ENCODE results near the gene CCDC97. TPM values are rescaled to one million over a fixed set of nuclear protein-coding genes. Genes with fewer than 3 reads are reported as not detected.

The CCDC97 gene
- total RNA-seq, 1 donor from 2014 or later = 36.7 TPM

- DNase-seq = no peak
Measured at GRCh38 chr19:41294393-41294792, 15.6 kb upstream of the CCDC97 start.

DNA sequence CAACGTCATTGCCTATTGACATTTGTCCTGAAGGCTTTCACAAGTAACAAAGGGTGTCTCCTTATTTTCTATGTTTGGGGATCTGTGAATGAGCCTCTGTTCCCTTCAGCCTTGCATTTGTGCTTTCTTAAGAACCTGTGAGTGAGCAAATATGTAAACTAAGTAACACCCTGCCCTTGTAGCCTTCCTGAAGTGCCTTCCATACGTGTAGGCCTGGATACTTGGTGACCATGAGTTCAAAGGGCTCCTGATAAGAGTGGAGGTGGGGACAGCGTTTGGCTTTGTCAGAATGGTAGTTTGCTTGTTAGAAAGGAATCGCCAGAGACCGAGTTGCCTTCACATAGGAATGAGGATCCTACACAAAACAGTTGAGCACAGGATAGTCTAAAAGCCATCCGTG, 14.5 kb upstream of the CCDC97 start:
- Mint-ChIP-seq H3K27me3 (ENCODE audit: unreplicated experiment) (peaks cover 3% of the 10 kb centered on the region), H3K27ac (ENCODE audit: unreplicated experiment) (no peak overlapping the region), H3K4me1 (ENCODE audit: low read depth, unreplicated experiment) (peaks cover 7% of the 10 kb centered on the region), H3K4me3 (ENCODE audit: unreplicated experiment) (no peak overlapping the region), H3K9me3 (ENCODE audit: unreplicated experiment) (peaks cover 4% of the 10 kb centered on the region), H3K36me3 (ENCODE audit: unreplicated experiment) (no peaks in the 10 kb centered on the region)
- TF ChIP-seq, protein P1, sequence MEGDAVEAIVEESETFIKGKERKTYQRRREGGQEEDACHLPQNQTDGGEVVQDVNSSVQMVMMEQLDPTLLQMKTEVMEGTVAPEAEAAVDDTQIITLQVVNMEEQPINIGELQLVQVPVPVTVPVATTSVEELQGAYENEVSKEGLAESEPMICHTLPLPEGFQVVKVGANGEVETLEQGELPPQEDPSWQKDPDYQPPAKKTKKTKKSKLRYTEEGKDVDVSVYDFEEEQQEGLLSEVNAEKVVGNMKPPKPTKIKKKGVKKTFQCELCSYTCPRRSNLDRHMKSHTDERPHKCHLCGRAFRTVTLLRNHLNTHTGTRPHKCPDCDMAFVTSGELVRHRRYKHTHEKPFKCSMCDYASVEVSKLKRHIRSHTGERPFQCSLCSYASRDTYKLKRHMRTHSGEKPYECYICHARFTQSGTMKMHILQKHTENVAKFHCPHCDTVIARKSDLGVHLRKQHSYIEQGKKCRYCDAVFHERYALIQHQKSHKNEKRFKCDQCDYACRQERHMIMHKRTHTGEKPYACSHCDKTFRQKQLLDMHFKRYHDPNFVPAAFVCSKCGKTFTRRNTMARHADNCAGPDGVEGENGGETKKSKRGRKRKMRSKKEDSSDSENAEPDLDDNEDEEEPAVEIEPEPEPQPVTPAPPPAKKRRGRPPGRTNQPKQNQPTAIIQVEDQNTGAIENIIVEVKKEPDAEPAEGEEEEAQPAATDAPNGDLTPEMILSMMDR (IDR thresholded peaks at IDR 0.05; ENCODE audit: partially characterized antibody, unreplicated experiment) = no peak
- no peak for DNase-seq

More at GRCh38 chr19:41294393-41294792, 15.6 kb upstream of the CCDC97 start:
- Mint-ChIP-seq H3K9me3 (ENCODE audit: unreplicated experiment) (peaks cover 4% of the 10 kb centered on the region), H3K36me3 (ENCODE audit: unreplicated experiment) (no peaks in the 10 kb centered on the region), H3K27me3 (ENCODE audit: unreplicated experiment) (peaks cover 3% of the 10 kb centered on the region), H3K27ac (ENCODE audit: unreplicated experiment) (no peak overlapping the region), H3K4me3 (ENCODE audit: unreplicated experiment) (no peak overlapping the region), H3K4me1 (ENCODE audit: low read depth, unreplicated experiment) (peaks cover 7% of the 10 kb centered on the region)
- TF ChIP-seq, protein P1 (IDR thresholded peaks at IDR 0.05; ENCODE audit: partially characterized antibody, unreplicated experiment) = no peak

GRCh38 chr19:41296433-41296871, 13.5 kb upstream of the CCDC97 start:
- Mint-ChIP-seq H3K36me3 (ENCODE audit: unreplicated experiment) (peaks cover 3% of the 10 kb centered on the region), H3K4me1 (ENCODE audit: low read depth, unreplicated experiment) (peaks cover 10% of the 10 kb centered on the region), H3K27ac (ENCODE audit: unreplicated experiment) (no peak overlapping the region), H3K4me3 (ENCODE audit: unreplicated experiment) (no peak overlapping the region), H3K9me3 (ENCODE audit: unreplicated experiment) (peaks cover 4% of the 10 kb centered on the region), H3K27me3 (ENCODE audit: unreplicated experiment) (peaks cover 3% of the 10 kb centered on the region)
- DNase-seq = no peak
- TF ChIP-seq, protein P1 (IDR thresholded peaks at IDR 0.05; ENCODE audit: partially characterized antibody, unreplicated experiment) = no peak

DNA sequence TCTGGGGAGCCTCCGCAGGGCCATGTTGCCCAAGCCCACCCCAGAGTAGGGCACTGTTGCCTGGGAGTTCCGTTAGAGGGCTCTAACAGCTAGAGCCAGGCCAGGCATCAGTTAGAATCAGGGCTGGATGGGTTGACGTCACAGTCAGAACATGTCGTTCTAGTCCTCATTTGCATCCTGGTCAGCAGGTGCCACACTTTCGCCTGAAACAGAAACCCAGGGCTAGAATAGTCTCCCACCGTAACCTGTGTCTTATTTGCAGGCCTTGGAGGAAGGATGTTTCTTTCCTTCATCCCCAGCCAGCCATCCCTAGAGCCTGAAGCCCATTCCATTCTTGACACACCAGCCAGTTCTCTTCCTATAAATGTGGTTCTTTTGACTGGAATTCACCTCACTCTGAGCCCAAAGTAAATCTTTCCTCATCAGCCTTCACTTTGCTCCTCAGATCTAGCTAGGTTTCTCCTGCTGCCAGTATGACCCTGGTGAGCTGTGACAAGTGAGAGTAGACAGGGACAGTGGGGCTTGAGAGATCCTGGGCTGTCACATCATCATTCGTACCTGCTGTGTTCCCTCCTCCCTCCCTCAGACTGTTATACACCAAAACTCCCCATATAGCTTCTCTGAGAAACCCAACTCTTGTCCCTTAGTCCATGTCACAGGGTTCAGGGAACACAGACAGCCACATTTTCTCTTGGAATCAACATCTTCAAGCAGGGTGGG, 12.2 kb upstream of the CCDC97 start:
- no peak for DNase-seq
- peaks cover 11% of the 10 kb centered on the region for H3K4me1 Mint-ChIP-seq (ENCODE audit: low read depth, unreplicated experiment)
- TF ChIP-seq, protein P1 (IDR thresholded peaks at IDR 0.05; ENCODE audit: partially characterized antibody, unreplicated experiment) = no peak
- peak overlapping the region; percentile 90 for H3K27ac Mint-ChIP-seq (ENCODE audit: unreplicated experiment)
- peaks cover 4% of the 10 kb centered on the region for H3K9me3 Mint-ChIP-seq (ENCODE audit: unreplicated experiment)
- no peak overlapping the region for H3K4me3 Mint-ChIP-seq (ENCODE audit: unreplicated experiment)
- H3K27me3 Mint-ChIP-seq (ENCODE audit: unreplicated experiment) = no peaks in the 10 kb centered on the region
- peaks cover 5% of the 10 kb centered on the region for H3K36me3 Mint-ChIP-seq (ENCODE audit: unreplicated experiment)

DNA sequence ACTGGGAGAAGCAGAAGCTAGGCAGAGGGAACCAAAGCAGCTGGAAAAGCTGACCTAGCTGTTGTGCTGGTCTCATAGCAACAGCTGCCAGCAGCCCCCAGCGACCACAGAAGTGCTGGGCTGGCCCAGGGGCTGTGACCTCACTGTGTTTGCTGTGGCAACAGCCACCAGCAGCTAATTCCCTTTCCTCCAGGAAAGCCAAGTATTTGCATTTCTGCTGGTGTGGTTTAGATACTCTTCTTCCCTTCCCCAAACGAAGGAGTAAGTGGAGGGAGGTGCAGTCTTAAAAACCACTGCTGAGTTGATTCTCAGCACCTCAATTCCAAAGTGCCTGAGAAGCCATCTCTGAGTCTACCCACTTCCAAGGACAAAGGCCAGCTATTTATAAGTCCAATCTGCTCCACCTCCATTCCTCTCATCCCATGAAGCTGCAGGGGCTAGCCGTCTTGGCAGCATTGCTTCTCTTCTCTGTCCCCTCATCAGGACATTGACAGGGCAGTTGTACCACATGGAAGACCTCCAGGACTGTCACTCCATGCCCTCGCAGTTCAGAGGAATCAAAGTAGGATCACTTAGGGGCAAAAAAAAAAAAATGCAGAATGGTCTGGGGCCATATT, 11.5 kb upstream of the CCDC97 start:
- Mint-ChIP-seq H3K27me3 (ENCODE audit: unreplicated experiment) (no peaks in the 10 kb centered on the region), H3K4me1 (ENCODE audit: low read depth, unreplicated experiment) (peaks cover 11% of the 10 kb centered on the region), H3K4me3 (ENCODE audit: unreplicated experiment) (peak overlapping the region; percentile 18), H3K9me3 (ENCODE audit: unreplicated experiment) (peaks cover 5% of the 10 kb centered on the region), H3K36me3 (ENCODE audit: unreplicated experiment) (peaks cover 5% of the 10 kb centered on the region), H3K27ac (ENCODE audit: unreplicated experiment) (peak overlapping the region; percentile 90)
- TF ChIP-seq, protein P1 (IDR thresholded peaks at IDR 0.05; ENCODE audit: partially characterized antibody, unreplicated experiment) = no peak
- DNase-seq = peak; percentile 61
